HCT116 (cell line): ENCODE data around the gene ASB7.

Source experiments
- EGR1 ChIP-seq: IDR thresholded peaks from 2 replicates; pipeline ENCODE4 v1.6.1; 2012; ENCODE audit warnings: low read depth
- EZH2 ChIP-seq: fragments of 200-600 bp; sonication (generic); IDR thresholded peaks from 2 replicates; pipeline ENCODE4 v1.6.1; 2017; ENCODE audit warnings: antibody characterized with exemption, mixed run types
- JUND ChIP-seq: IDR thresholded peaks from 2 replicates; pipeline ENCODE4 v1.6.1; 2012
- POLR2A ChIP-seq: IDR thresholded peaks from 2 replicates; pipeline ENCODE4 v1.7.0; 2011; ENCODE audit warnings: borderline replicate concordance; ENCODE audit not compliant: insufficient read depth, insufficient read length; ENCODE audit errors: extremely low read depth
- TCF7L2 ChIP-seq: IDR thresholded peaks from 2 replicates; pipeline ENCODE4 v1.7.0; 2011; ENCODE audit warnings: borderline replicate concordance, inconsistent platforms; ENCODE audit not compliant: insufficient read depth, insufficient read length; ENCODE audit errors: extremely low read depth
- TF ChIP-seq, protein P1 (sequence below), 3 experiments: fragments of 200-600 bp in 1 of 3; sonication (generic) in 1 of 3; IDR thresholded peaks in 2 of 3; conservative IDR thresholded peaks in 1 of 3; 2 replicates each; pipeline ENCODE4 v1.5.1; 2012 to 2017; ENCODE audit warnings: low read depth in 2 of 3, low read length in 2 of 3, antibody characterized with exemption in 1 of 3, borderline replicate concordance in 1 of 3, control low read depth in 1 of 3, mild to moderate bottlenecking in 1 of 3, mixed read lengths in 1 of 3, mixed run types in 1 of 3, moderate library complexity in 1 of 3; ENCODE audit not compliant: insufficient read depth in 1 of 3

DNA sequence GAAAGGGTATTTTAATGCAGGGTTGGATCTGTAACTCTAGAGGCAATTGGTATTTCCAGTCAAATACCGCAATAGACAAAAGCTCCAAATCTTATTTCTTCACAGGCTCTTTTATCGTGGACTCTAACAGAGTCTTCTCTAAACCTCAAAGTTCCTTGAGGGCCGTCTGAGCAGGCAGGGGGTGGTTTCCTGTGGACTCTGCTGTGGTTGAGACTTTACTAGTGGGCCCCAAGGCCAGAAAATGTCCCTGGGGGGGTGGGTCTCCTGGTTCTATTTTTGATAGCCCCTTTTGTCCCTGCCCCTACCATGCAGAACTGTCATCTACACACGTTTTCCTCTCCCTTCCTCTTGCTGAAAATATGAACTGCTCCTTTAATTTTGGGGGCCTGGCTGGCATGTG, 80.1 kb downstream of the ASB7 start:
- TF ChIP-seq EGR1 (no peak), POLR2A (no peak), JUND (no peak), EZH2 (no peak), TCF7L2 (no peak)
- TF ChIP-seq, protein P1, sequence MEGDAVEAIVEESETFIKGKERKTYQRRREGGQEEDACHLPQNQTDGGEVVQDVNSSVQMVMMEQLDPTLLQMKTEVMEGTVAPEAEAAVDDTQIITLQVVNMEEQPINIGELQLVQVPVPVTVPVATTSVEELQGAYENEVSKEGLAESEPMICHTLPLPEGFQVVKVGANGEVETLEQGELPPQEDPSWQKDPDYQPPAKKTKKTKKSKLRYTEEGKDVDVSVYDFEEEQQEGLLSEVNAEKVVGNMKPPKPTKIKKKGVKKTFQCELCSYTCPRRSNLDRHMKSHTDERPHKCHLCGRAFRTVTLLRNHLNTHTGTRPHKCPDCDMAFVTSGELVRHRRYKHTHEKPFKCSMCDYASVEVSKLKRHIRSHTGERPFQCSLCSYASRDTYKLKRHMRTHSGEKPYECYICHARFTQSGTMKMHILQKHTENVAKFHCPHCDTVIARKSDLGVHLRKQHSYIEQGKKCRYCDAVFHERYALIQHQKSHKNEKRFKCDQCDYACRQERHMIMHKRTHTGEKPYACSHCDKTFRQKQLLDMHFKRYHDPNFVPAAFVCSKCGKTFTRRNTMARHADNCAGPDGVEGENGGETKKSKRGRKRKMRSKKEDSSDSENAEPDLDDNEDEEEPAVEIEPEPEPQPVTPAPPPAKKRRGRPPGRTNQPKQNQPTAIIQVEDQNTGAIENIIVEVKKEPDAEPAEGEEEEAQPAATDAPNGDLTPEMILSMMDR (IDR thresholded peaks at IDR 0.05 in 2 of 3, conservative IDR thresholded peaks at IDR 0.05 in 1 of 3; ENCODE audit: borderline replicate concordance in 1 of 3, insufficient read depth in 1 of 3, low read depth in 2 of 3, low read length in 2 of 3): no peak
